GM23338 (cell line): Measurements from ENCODE around the gene NDUFA11. TPM values are rescaled to one million over a fixed set of nuclear protein-coding genes. Genes with fewer than 3 reads are reported as not detected.
A peak's percentile ranks its signal among the peaks of the same experiment; 100 is the strongest.

Experiments
- ATAC-seq: fragments of 200-7000 bp; cut with Tn5 transposase; 3 replicates; pipeline ENCODE4 v1.9.1; 2020
- DNase-seq: peaks from one replicate; pipeline ENCODE4 v3.0.0-alpha.2; 2015; ENCODE audit warnings: low spot score
- H2AFZ ChIP-seq: fragments of 200-600 bp; sonication (generic); 2 replicates; pipeline ENCODE4 v1.8.0; 2016; ENCODE audit warnings: antibody characterized with exemption, mild to moderate bottlenecking, moderate library complexity
- H3F3A ChIP-seq: fragments of 200-600 bp; sonication (generic); replicated peaks from 2 replicates; pipeline ENCODE4 v1.8.0; 2017; ENCODE audit warnings: antibody characterized with exemption, mixed run types, low read depth
- H3K27ac ChIP-seq: fragments of 200-600 bp; sonication (generic); 2 replicates; pipeline ENCODE4 v1.6.1; 2016; ENCODE audit warnings: low read depth
- H3K27me3 ChIP-seq: fragments of 200-600 bp; sonication (generic); 2 replicates; pipeline ENCODE4 v1.8.0; 2016; ENCODE audit warnings: mild to moderate bottlenecking, mixed run types, moderate library complexity; ENCODE audit not compliant: insufficient read depth
- H3K36me3 ChIP-seq: fragments of 200-600 bp; sonication (generic); 2 replicates; pipeline ENCODE4 v1.8.0; 2016; ENCODE audit warnings: mild to moderate bottlenecking; ENCODE audit not compliant: insufficient read depth
- H3K4me1 ChIP-seq: fragments of 200-600 bp; sonication (generic); 2 replicates; pipeline ENCODE4 v1.8.0; 2016; ENCODE audit warnings: mild to moderate bottlenecking, moderate library complexity; ENCODE audit not compliant: insufficient read depth
- H3K4me2 ChIP-seq: fragments of 200-600 bp; sonication (generic); 2 replicates; pipeline ENCODE4 v1.7.1; 2017; ENCODE audit warnings: mixed run types
- H3K4me3 ChIP-seq: fragments of 200-600 bp; sonication (generic); 2 replicates; pipeline ENCODE4 v1.6.1; 2016; ENCODE audit warnings: mixed run types
- H3K79me2 ChIP-seq: fragments of 200-600 bp; sonication (generic); replicated peaks from 2 replicates; pipeline ENCODE4 v1.8.0; 2017; ENCODE audit warnings: mild to moderate bottlenecking; ENCODE audit not compliant: insufficient read depth
- H3K9me2 ChIP-seq: fragments of 200-600 bp; sonication (generic); 2 replicates; pipeline ENCODE4 v1.8.0; 2017; ENCODE audit not compliant: insufficient read depth
- H4K20me1 ChIP-seq: fragments of 200-600 bp; sonication (generic); replicated peaks from 2 replicates; pipeline ENCODE4 v1.8.0; 2017; ENCODE audit warnings: mild to moderate bottlenecking; ENCODE audit not compliant: insufficient read depth
- H3K27ac Mint-ChIP-seq: 2 replicates; pipeline ENCODE4 v1.8.0; 2020; ENCODE audit warnings: inconsistent platforms, mild to moderate bottlenecking, moderate library complexity, mixed read lengths
- H3K27me3 Mint-ChIP-seq: 3 replicates; pipeline ENCODE4 v1.8.0; 2022; ENCODE audit warnings: low read depth, mild to moderate bottlenecking, moderate library complexity, mixed read lengths, inconsistent platforms; ENCODE audit not compliant: insufficient read depth, poor library complexity
- H3K36me3 Mint-ChIP-seq: 3 replicates; pipeline ENCODE4 v1.8.0; 2021; ENCODE audit warnings: low read depth, mild to moderate bottlenecking, inconsistent platforms, moderate library complexity, mixed read lengths
- H3K4me1 Mint-ChIP-seq: 3 replicates; pipeline ENCODE4 v1.8.0; 2020; ENCODE audit warnings: mild to moderate bottlenecking, inconsistent platforms, mixed read lengths
- H3K4me3 Mint-ChIP-seq: 3 replicates; pipeline ENCODE4 v1.8.0; 2021; ENCODE audit warnings: moderate library complexity, mild to moderate bottlenecking, inconsistent platforms, mixed read lengths
- H3K9me3 Mint-ChIP-seq: 3 replicates; pipeline ENCODE4 v1.8.0; 2020; ENCODE audit warnings: moderate library complexity, mild to moderate bottlenecking, inconsistent platforms, mixed read lengths
- CREB1 ChIP-seq: fragments of 250-450 bp; sonication (Bioruptor Pico); IDR thresholded peaks from 2 replicates; pipeline ENCODE4 v1.5.0; 2020; ENCODE audit warnings: low read depth, mild to moderate bottlenecking, moderate library complexity
- EZH2 ChIP-seq: fragments of 200-600 bp; sonication (generic); IDR thresholded peaks from one replicate; pipeline ENCODE4 v1.8.0; 2017; ENCODE audit warnings: antibody characterized with exemption, mild to moderate bottlenecking, low read depth; ENCODE audit not compliant: unreplicated experiment
- JUNB ChIP-seq: IDR thresholded peaks from one replicate; pipeline ENCODE4 v1.6.1; 2016; ENCODE audit warnings: antibody characterized with exemption; ENCODE audit not compliant: unreplicated experiment
- NANOG ChIP-seq: IDR thresholded peaks from 2 replicates; pipeline ENCODE4 v1.6.1; 2016; ENCODE audit warnings: antibody characterized with exemption, borderline replicate concordance
- POLR2AphosphoS5 ChIP-seq: IDR thresholded peaks from 2 replicates; pipeline ENCODE4 v1.6.1; 2016; ENCODE audit warnings: antibody characterized with exemption, low read depth
- STAT1 ChIP-seq: IDR thresholded peaks from one replicate; pipeline ENCODE4 v1.6.1; 2016; ENCODE audit warnings: antibody characterized with exemption; ENCODE audit not compliant: unreplicated experiment
- ZNF331 ChIP-seq: fragments of 250-450 bp; sonication (Bioruptor Pico); IDR thresholded peaks from 2 replicates; pipeline ENCODE4 v1.5.0; 2020; ENCODE audit warnings: low read depth, mild to moderate bottlenecking, moderate library complexity
- polyA plus RNA-seq: library from polyadenylated mRNA; unstranded; fragments of >200 nt; fragmentation: Nextera tagmentation; extraction: Ambion mirVana; gene quantifications from 2 replicates; pipeline ENCODE4 v1.2.1, GENCODE V29; 2016
- total RNA-seq: library from RNA; depleted of rRNA; stranded (reverse); fragments of >200 nt; shearing (Covaris generic); gene quantifications from 2 replicates; pipeline ENCODE4 v1.2.3, GENCODE V29; 2014
- TF ChIP-seq, protein P1 (sequence below): fragments of 250-450 bp; sonication (Bioruptor Pico); IDR thresholded peaks from 2 replicates; pipeline ENCODE4 v1.5.0; 2020; ENCODE audit warnings: mild to moderate bottlenecking, moderate library complexity
- TF ChIP-seq, protein P2 (sequence below), 2 experiments: fragments of 200-600 bp in 1 of 2; sonication (generic) in 1 of 2; conservative IDR thresholded peaks; 2 replicates each; pipeline versions ENCODE4 v1.5.1 to v1.6.1; 2016 to 2017; ENCODE audit warnings: antibody characterized with exemption in 2 of 2, low read depth in 2 of 2, mild to moderate bottlenecking in 2 of 2, moderate library complexity in 1 of 2
- TF ChIP-seq, protein P3 (sequence below): IDR thresholded peaks from one replicate; pipeline ENCODE4 v1.6.1; 2018; ENCODE audit warnings: antibody characterized with exemption; ENCODE audit not compliant: unreplicated experiment

NDUFA11 gene
- total and polyA plus RNA-seq, 2 experiments from 2014 or later: 171 to 523 TPM

DNA sequence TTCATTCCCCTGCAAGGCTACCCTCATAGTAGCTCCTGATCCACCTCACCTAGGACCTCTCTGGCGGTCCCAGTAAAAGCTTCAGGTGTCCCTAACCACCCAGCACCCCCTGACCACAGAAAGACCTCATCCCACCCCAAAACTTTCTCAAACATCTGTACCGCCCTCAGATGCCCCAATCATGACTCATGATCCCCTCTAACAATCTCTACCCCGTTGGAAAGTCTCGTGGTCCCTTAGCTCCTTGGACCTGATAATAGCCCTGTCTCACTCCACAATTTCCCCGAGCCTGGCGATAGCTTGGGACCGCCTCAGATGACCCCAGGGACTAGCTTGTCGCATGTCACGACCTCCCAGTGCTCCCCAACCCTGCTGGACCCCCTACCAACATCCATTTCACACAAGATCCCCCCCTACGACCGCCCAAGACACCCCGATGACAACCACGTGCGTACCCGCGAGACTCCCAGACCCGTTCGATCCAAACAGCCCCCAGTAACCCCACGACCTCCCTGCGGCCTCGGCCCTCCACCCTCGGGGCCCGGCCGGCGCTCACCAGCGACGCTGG, 450 bp downstream of the NDUFA11 start (continued):
- TF ChIP-seq, protein P1, sequence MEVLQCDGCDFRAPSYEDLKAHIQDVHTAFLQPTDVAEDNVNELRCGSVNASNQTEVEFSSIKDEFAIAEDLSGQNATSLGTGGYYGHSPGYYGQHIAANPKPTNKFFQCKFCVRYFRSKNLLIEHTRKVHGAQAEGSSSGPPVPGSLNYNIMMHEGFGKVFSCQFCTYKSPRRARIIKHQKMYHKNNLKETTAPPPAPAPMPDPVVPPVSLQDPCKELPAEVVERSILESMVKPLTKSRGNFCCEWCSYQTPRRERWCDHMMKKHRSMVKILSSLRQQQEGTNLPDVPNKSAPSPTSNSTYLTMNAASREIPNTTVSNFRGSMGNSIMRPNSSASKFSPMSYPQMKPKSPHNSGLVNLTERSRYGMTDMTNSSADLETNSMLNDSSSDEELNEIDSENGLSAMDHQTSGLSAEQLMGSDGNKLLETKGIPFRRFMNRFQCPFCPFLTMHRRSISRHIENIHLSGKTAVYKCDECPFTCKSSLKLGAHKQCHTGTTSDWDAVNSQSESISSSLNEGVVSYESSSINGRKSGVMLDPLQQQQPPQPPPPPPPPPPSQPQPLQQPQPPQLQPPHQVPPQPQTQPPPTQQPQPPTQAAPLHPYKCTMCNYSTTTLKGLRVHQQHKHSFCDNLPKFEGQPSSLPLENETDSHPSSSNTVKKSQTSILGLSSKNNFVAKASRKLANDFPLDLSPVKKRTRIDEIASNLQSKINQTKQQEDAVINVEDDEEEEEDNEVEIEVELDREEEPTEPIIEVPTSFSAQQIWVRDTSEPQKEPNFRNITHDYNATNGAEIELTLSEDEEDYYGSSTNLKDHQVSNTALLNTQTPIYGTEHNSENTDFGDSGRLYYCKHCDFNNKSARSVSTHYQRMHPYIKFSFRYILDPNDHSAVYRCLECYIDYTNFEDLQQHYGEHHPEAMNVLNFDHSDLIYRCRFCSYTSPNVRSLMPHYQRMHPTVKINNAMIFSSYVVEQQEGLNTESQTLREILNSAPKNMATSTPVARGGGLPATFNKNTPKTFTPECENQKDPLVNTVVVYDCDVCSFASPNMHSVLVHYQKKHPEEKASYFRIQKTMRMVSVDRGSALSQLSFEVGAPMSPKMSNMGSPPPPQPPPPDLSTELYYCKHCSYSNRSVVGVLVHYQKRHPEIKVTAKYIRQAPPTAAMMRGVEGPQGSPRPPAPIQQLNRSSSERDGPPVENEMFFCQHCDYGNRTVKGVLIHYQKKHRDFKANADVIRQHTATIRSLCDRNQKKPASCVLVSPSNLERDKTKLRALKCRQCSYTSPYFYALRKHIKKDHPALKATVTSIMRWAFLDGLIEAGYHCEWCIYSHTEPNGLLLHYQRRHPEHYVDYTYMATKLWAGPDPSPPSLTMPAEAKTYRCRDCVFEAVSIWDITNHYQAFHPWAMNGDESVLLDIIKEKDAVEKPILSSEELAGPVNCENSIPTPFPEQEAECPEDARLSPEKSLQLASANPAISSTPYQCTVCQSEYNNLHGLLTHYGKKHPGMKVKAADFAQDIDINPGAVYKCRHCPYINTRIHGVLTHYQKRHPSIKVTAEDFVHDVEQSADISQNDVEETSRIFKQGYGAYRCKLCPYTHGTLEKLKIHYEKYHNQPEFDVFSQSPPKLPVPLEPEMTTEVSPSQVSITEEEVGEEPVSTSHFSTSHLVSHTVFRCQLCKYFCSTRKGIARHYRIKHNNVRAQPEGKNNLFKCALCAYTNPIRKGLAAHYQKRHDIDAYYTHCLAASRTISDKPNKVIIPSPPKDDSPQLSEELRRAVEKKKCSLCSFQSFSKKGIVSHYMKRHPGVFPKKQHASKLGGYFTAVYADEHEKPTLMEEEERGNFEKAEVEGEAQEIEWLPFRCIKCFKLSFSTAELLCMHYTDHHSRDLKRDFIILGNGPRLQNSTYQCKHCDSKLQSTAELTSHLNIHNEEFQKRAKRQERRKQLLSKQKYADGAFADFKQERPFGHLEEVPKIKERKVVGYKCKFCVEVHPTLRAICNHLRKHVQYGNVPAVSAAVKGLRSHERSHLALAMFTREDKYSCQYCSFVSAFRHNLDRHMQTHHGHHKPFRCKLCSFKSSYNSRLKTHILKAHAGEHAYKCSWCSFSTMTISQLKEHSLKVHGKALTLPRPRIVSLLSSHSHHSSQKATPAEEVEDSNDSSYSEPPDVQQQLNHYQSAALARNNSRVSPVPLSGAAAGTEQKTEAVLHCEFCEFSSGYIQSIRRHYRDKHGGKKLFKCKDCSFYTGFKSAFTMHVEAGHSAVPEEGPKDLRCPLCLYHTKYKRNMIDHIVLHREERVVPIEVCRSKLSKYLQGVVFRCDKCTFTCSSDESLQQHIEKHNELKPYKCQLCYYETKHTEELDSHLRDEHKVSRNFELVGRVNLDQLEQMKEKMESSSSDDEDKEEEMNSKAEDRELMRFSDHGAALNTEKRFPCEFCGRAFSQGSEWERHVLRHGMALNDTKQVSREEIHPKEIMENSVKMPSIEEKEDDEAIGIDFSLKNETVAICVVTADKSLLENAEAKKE (CRISPR knock-in tag): no peak
- no peak for TF ChIP-seq POLR2AphosphoS5
- no peak for TF ChIP-seq ZNF331 (CRISPR knock-in tag)
- TF ChIP-seq JUNB: no peak
- TF ChIP-seq CREB1 (CRISPR knock-in tag): no peak
- TF ChIP-seq NANOG: no peak

DNA sequence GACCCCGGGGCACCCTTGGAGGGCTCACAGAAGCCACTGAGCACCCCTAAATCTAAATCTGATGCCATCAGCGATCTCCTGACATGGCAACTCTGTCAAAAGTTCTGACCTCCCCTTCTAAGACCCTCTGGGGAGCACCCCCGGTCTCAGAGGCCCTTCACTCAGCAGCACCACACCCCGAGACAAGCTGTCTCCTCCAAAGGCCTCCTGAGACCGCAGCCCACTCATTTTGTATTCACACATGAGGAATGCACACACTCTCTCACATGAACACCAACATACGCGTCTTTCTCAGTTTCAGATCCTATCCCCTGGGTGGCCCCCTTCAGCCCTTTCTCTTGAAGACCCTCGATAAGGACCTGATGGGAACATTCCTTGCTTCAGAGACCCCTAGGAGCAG, 2.6 kb downstream of the NDUFA11 start:
- Mint-ChIP-seq H3K4me1 (0 out of 3 replicates have a peak, but pooled peaks cover 3% of the 10 kb centered on the region), H3K36me3 (peaks cover 22% of the 10 kb centered on the region), H3K4me3 (peak overlapping the region; percentile 37; the same call in 2 of the 3 replicates)
- TF ChIP-seq EZH2 (no peak), STAT1 (no peak), ZNF331 (CRISPR knock-in tag) (no peak)
- TF ChIP-seq, protein P2, sequence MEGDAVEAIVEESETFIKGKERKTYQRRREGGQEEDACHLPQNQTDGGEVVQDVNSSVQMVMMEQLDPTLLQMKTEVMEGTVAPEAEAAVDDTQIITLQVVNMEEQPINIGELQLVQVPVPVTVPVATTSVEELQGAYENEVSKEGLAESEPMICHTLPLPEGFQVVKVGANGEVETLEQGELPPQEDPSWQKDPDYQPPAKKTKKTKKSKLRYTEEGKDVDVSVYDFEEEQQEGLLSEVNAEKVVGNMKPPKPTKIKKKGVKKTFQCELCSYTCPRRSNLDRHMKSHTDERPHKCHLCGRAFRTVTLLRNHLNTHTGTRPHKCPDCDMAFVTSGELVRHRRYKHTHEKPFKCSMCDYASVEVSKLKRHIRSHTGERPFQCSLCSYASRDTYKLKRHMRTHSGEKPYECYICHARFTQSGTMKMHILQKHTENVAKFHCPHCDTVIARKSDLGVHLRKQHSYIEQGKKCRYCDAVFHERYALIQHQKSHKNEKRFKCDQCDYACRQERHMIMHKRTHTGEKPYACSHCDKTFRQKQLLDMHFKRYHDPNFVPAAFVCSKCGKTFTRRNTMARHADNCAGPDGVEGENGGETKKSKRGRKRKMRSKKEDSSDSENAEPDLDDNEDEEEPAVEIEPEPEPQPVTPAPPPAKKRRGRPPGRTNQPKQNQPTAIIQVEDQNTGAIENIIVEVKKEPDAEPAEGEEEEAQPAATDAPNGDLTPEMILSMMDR (conservative IDR thresholded peaks at IDR 0.05; ENCODE audit: low read depth in 2 of 2): no peak
- TF ChIP-seq, protein P3, sequence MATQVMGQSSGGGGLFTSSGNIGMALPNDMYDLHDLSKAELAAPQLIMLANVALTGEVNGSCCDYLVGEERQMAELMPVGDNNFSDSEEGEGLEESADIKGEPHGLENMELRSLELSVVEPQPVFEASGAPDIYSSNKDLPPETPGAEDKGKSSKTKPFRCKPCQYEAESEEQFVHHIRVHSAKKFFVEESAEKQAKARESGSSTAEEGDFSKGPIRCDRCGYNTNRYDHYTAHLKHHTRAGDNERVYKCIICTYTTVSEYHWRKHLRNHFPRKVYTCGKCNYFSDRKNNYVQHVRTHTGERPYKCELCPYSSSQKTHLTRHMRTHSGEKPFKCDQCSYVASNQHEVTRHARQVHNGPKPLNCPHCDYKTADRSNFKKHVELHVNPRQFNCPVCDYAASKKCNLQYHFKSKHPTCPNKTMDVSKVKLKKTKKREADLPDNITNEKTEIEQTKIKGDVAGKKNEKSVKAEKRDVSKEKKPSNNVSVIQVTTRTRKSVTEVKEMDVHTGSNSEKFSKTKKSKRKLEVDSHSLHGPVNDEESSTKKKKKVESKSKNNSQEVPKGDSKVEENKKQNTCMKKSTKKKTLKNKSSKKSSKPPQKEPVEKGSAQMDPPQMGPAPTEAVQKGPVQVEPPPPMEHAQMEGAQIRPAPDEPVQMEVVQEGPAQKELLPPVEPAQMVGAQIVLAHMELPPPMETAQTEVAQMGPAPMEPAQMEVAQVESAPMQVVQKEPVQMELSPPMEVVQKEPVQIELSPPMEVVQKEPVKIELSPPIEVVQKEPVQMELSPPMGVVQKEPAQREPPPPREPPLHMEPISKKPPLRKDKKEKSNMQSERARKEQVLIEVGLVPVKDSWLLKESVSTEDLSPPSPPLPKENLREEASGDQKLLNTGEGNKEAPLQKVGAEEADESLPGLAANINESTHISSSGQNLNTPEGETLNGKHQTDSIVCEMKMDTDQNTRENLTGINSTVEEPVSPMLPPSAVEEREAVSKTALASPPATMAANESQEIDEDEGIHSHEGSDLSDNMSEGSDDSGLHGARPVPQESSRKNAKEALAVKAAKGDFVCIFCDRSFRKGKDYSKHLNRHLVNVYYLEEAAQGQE: no peak

More for the DNA sequence above, 2.6 kb downstream of the NDUFA11 start:
- DNase-seq: no peak
- Histone ChIP-seq H3K4me1 (no peaks in the 10 kb centered on the region), H4K20me1 (peaks cover 38% of the 10 kb centered on the region), H2AFZ (no peak overlapping the region), H3K79me2 (peaks cover 42% of the 10 kb centered on the region), H3F3A (no peaks in the 10 kb centered on the region), H3K9me2 (no peaks in the 10 kb centered on the region), H3K36me3 (no peaks in the 10 kb centered on the region), H3K27ac (no peak overlapping the region), H3K27me3 (no peaks in the 10 kb centered on the region), H3K4me3 (no peak overlapping the region), H3K4me2 (no peak overlapping the region)
- H3K9me3 Mint-ChIP-seq: no peaks in the 10 kb centered on the region
- no peak for ATAC-seq
- peaks cover 18% of the 10 kb centered on the region for H3K27me3 Mint-ChIP-seq
- H3K27ac Mint-ChIP-seq: peak overlapping the region; percentile 9; the same call in 1 of the 2 replicates
